ENCODE results near the gene IFNLR1.

Gene IFNLR1

GRCh38 chr1:24175033-24175755 is 11.9 kb downstream of the IFNLR1 start:
- no peak for DNase-seq (ENCODE audit: low read depth)

GRCh38 chr1:24173638-24174575 is 13.2 kb downstream of the IFNLR1 start:
- DNase-seq (ENCODE audit: low read depth): no peak

DNA sequence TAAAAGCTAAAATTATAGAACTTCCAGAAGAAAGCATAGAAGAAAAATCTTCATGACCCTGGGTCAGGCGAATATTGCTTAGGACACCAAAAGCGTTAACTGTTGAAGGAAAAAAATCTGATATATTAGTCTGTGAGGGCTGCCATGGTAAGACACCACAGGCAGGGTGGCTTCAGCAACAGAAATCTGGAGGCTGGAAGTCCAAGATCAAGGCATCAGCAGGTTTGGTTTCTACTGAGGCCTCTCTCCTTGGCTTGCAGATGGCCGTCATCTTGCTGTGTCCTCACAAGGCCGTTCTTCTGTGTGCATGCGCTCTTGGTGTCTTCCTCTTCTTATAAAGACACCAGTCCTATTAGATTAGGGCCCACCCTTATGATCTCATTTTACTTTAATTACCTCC is 14.5 kb downstream of the IFNLR1 start:
- DNase-seq (ENCODE audit: low read depth): no peak

DNA sequence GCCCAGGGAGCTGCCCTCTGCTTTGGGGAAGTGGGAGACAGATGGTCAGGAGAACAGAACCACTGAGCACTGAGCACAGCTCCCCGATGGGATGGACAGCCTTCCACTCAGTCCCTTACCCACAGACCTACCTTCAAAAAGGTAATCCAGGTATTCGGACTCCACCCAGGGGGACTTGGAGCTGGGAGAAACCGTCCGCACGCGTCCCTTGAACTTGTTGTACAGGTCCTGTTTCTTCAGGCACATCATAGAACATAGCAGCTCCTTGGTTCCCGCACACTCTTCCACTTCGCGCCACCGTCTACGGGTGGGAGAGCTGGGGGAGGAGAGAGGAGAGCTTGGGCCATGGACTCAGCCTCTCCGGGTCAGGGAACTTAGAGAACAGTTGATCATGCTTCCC is 17.8 kb downstream of the IFNLR1 start:
- no peak for DNase-seq (ENCODE audit: low read depth)

GRCh38 chr1:24168245-24168644 is 18.8 kb downstream of the IFNLR1 start:
- no peak for DNase-seq (ENCODE audit: low read depth)

- no peak for DNase-seq (ENCODE audit: low read depth)
Measured at GRCh38 chr1:24167008-24167407, 20.1 kb downstream of the IFNLR1 start.

- DNase-seq (ENCODE audit: low read depth): no peak
Measured at GRCh38 chr1:24165500-24165899, 21.6 kb downstream of the IFNLR1 start.

GRCh38 chr1:24164004-24164403 is 23.1 kb downstream of the IFNLR1 start:
- no peak for DNase-seq (ENCODE audit: low read depth)

GRCh38 chr1:24162201-24162600 is 24.9 kb downstream of the IFNLR1 start:
- DNase-seq (ENCODE audit: low read depth): no peak

DNA sequence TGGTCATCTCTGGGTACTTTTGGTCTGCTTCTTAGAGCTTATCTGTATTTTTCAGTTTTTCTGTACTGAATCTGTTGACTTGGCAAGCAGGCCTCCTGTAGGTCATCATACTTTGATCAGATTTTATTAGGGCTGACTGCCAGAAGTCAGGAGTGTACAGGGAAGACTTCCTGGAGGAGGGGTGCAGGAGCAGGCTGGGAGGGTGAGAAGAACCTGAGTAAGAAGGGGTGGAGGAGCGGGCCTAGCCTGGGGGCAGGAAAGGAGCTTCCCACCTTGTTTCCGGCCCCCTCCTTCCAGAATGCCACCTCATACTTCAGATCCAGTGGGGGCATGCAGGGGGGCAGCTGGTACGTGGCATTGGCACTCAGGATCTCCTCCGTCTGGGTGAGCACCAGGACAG is 25.8 kb downstream of the IFNLR1 start:
- no peak for DNase-seq (ENCODE audit: low read depth)

DNA sequence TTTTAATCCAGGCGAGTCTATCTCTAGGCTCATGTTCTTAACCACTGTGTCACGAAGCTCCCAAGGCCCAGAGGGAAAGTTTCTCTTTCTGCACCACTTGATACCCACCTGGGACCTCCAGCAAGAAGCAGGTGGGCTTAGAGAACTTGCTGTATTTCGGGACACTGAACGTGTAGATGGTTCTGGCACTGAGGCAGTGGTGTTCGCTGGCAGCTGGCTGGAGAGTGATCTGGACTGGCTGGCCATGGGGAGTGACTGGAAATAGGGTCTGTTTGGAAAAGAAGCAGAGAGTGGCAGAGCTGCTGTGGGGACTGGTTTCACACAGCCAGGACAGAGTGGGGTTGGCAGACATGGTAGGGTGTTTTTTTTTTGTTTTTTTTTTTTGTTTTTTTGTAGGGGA is 27.7 kb downstream of the IFNLR1 start:
- no peak for DNase-seq (ENCODE audit: low read depth)

DNA sequence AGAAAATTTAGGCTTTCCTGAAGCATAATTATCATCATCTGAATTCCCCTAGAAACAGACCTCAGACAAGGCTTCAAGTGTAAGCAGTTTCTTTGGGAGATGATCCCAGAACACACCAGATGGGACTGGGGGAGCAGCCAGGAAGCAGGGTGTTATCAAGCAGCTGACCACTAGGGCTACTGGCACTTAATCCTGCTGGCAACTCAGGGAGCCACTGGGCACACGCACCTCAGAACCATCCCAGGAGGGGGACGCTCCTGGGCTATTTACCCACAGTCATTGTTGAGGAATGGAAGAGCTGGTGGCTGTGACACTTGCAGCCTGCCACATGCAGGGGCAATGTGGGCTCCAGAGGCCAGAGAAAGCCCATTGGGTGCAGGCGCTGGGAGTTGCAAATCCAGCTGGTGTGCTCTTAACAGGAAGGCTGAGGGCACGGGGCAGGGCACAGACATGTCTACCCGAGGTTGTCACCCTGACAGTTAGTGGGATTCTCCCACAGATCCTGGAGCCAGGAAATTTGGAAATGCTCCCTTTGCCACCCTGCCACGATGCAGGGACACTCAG is 29.1 kb downstream of the IFNLR1 start:
- no peak for DNase-seq (ENCODE audit: low read depth)

DNA sequence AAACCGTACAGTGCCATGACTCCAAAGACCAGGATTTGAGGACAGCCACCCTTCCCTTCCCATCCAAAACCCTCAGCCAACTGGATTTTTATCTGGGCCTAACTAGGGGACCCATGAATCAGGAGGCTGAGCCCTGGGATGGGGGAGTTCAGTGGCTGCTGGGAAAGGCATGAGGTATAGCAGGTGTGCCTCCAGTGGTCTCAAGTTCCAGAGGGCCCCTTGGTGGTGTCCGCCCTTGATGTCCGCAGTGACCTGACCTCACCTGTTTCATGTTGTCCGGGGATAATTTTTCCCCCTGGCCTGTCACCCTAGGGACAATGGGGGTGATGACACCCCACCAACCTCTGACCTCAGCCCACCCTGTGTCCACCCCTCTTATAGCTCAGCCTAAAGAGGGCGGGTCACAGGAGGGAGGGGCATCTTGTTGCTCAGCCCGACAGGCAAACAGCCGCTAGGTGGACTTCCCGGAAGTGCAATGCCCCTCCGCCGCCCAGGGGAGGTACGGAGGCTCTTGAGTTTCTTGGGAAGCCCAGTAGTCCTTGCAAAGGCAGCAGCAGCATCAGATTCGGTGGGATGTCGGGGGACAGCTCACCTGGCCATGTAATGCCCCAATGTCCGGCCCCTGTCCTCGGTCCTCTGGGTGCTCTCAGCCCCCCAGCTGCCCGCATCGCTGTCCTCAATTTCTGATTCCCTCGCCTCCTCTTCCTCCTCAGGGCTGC is 30.4 kb downstream of the IFNLR1 start:
- DNase-seq (ENCODE audit: low read depth): no peak

- DNase-seq (ENCODE audit: low read depth): no peak
Measured at GRCh38 chr1:24155011-24155782, 31.9 kb downstream of the IFNLR1 start.

DNA sequence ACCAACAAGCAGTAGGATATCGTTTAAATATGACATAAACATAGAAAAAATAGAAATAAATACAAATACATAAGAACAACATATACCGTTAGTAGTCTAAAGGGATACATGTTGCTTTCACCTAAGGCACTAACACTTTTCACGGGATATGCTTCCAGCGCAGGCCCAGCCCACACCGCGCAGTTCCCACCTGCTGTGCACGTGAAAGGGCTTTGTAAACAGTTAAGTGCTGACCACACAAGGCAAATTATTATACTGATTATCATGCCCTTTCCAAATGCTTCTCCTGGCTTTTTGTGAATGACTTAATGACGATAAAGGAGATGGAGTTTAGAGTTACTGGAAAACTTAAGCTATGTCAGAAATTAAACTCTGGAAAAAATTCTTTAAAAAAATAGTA is 32.9 kb downstream of the IFNLR1 start:
- DNase-seq (ENCODE audit: low read depth): no peak

DNA sequence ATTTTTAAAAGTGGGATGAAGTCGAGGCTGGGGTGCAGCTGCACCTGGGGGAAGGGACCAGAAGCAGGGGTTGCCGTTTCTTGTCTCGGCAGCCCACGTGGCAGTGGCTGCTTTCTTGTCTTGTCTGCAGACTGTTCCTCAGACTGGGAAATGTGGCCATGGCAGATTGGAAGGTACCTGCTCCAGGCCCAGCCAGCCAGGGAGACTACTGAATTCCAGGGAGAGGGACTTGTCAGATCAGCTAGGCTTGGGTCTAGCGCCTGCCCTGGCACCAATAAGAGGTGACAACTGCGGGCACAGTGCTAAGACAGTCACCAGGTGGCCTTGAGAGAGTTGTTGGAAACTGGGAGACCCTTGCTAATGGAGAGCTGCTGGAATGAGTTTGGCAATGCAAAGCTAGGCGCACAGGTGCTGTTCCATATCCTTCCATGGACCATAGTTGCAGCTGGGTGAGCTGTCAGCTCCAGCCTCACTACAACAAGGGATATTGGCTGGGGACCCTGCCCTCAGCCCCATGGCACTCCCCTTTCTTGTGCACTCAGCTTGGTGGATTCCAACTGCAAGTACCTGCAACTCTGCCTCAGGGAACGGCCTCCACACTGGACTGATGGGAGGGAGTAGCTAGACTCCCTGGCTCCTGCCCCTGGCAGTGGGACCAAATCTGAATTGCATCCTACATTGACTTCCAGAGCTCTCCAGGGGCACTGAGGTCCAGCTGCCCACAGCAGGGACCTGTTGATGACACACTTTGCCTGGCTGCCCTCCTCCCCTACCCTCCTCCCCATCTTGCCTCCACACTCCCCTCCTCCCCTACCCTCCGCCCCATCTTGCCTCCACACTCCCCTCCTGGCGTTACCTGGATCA is 34.2 kb downstream of the IFNLR1 start:
- no peak for DNase-seq (ENCODE audit: low read depth)

GRCh38 chr1:24151175-24151533 is 35.9 kb downstream of the IFNLR1 start:
- no peak for DNase-seq (ENCODE audit: low read depth)

- DNase-seq (ENCODE audit: low read depth): peak; percentile 86
Measured at GRCh38 chr1:24150234-24151174, 36.6 kb downstream of the IFNLR1 start.

DNA sequence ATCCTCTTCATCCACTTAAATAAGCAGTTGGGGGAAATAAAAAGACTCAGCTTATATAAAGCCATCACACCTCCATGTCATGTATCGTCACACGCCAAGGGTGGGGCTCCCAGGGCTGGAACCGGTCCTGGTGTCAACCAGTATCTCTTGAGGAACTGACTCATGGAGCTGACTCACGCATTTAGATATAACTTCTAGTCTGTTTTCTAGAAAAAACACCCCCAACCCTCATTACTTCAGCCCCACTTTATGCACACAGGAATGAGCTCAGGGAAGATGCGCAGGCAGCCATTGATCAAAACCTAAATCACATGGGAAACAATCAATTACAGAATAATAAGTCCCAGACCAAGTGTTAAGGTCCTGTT is 37.2 kb downstream of the IFNLR1 start:
- no peak for DNase-seq (ENCODE audit: low read depth)

DNA sequence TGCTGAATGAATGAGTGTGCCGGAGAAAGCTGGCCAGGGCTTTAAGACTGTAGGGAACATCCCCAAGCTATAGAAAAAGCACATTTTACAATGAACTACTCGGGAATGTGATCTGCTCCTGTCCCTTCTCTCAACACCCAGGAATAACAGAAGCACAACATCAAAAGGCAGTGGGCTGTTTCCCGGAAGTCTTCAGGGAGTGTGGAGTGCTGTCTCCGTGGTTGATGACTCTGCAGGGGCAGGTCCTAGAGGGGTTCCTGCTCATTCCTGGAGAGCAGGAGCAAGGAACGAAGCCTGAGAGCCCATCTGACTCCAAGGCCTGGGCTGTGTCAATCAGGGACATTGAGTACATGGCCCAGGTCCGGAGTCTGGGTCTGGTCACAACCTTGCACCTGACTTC is 39.3 kb downstream of the IFNLR1 start:
- no peak for DNase-seq (ENCODE audit: low read depth)
